GM19023 (cell line): ENCODE measurements around the gene LARP1B.
"Not testable (repeated sequence)": the region's sequence is repeated elsewhere in the genome, so short reads cannot be mapped to it uniquely, and the experiment has no call there.

Experiments used
- ATAC-seq: cut with Tn5 transposase; IDR thresholded peaks from one replicate; pipeline ENCODE4 v1.9.1; 2021; ENCODE audit warnings: mild to moderate bottlenecking, moderate library complexity; ENCODE audit not compliant: unreplicated experiment

LARP1B gene

DNA sequence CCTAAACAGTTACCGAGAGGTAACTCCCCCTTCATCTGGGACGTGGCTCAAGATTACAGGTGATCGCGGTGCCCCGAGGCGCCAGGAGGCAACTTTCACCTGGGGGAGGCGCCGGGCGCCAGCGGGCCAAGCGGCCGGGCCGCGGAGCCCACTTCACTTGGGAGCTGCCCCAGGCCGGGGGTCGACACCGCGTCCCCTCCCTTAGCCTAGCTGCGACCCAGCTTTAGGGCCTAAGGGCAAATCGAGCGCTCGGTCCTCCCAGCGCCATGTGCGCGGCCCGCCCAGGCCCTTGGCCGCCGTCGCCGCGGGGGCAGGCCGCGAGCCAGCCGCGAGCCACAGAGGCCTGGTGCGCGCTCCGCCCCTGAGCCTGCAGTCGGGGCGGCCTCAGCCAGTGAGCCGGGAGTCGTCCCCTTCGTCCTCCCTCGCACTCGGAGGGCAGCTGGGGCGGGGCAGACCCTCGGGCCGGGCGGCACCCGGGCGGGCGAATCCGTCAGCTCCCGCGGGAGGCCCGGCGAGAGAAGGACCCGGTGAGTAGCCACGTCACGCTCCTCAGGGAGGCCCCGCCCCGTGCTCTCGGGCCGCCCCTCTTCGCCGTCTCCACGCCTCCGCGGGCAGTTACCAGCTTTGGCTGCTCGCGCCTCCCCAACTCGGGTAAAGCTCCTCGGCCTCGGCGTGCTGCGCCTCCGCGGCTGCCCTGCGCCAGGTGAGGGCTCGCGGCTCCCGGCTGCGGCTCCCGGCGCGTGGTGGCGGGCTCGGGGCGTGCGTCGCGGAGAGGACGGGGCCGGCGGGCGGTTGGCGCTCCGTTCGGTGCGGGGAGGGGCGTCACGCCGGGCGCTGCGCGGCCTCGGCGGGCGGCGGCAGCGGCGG, at the start of gene LARP1B:
Gene LARP1B (plus strand): TSS at position 614 of the 867 bp plus-strand sequence. CDS start 13,640 bp downstream, outside the sequence.
- ATAC-seq = peak; percentile 89

DNA sequence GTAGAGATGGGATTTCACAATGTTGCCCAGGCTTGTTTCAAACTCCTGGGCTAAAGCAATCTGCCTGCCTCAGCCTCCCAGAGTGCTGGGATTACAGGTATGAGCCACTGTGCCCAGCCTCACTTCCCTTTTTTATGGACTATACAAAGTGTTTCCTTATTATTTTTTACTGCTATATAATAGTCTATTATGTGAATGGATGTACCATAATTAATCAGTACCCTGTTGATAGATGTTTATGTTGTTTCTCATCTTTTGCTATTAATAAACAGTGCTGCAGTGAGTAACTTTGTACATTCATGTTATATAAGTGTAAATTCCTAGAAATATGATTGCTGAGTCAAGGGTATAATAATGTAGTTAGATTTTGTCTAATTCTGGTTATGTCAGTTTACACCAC, 35.8 kb upstream of the LARP1B start:
- ATAC-seq = no peak

DNA sequence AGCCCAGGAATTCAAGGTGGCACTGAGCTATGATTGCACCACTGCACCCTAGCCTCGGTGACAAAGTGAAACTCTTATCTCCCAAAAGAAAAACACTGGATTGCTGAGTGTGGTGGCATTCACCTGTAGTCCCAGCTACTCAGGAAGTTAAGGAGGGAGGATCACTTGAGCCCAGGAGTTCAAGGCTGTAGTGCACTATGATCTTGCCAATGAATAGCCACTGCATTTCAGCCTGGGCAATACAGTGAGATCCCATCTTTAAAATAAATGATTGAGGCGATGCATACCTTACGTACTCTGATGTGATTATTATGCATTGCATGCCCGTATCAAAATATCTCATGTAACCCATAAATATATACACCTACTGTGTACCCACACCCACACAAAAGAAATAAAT, 31.2 kb upstream of the LARP1B start:
- no peak for ATAC-seq

DNA sequence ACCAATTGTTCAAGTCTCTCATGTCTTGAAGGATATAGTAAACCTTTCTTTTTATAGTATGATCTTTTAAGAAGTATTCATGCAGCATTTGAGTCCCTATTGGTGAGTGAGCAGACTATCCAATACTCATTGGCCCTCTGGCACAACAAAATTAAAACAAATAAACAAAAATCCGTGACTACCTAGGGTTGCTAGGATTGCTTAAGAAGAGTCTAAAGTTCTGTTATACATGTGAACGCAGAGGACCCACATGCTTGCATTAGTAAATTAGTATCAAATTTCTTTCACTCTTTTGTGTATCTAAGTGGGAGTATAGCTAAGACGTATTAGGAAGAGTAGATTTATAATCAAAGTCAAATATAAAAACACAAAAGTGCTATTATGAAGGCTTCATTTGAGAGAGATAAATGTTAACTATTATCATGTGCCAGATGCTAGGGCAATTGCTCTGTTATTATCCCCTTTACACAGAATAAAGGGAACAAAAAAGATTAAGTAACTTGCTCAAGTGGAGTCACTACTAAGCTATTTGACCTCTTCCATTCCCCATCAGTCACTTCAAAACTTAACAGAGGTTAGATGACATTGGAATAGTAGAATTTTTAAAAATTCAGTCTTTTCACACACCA, 29.2 kb upstream of the LARP1B start:
- ATAC-seq = no peak

DNA sequence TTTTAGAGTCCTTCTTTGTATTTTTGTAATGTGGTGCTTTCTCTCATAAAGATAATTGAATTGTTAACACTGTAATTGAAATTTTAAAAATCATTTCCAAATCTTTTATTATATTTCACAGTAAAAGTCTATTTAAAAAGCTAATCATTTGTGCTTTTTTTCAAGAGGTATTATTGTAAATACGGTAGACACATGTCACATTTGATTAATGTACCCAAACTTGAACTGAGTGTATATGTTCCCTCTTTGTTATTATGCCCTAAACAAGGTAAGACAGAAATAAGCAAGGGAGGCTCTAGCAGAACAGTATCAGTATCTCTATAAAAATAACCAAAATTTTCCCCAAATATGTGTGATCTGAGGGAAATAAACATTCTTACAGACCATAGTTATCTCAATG, 21.5 kb upstream of the LARP1B start:
- ATAC-seq = no peak

DNA sequence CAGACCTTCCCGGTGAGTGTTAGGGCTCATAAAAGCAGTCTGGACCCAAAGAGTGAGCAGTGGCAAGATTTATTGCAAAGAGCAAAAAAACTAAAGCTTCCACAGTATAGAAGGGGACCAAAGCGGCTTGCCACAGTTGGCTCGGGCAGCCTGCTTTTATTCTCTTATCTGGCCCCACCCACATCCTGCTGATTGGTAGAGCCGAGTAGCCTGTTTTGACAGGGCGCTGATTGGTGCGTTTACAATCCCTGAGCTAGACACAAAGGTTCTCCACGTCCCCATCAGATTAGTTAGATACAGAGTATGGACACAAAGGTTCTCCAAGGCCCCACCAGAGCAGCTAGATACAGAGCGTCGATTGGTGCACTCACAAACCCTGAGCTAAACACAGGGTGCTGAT, 14.1 kb upstream of the LARP1B start:
- not testable (repeated sequence) for ATAC-seq

DNA sequence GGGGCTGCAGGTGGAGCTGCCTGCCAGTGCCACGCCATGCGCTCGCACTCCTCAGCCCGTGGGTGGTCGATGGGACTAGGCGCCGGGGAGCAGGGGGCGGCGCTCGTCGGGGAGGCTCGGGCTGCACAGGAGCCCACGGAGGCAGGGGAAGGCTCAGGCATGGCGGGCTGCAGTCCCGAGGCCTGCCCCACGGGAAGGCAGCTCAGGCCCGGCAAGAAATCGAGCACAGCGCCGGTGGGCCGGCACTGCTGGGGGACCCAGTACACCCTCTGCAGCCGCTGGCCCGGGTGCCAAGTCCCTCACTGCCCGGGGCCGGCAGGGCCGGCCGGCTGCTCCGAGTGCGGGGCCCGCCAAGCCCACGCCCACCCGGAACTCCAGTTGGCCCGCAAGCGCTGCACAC, 13.6 kb upstream of the LARP1B start:
- ATAC-seq = not testable (repeated sequence)

DNA sequence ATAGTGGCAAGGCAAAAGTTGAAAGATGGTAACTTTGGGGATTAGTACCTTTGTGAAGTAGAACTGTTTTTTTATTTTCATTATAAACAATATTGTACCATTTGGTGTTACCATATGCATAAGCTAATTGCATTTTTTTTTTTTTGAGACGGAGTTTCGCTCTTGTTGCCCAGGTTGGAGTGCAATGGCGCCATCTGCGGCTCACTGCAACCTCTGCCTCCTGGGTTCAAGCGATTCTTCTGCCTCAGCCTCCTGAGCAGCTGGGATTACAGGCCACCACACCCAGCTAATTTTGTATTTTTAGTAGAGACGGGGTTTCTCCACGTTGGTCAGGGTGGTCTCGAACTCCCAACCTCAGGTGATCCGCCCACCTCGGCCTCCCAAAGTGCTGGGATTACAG, 9.9 kb upstream of the LARP1B start:
- ATAC-seq = not testable (repeated sequence)

DNA sequence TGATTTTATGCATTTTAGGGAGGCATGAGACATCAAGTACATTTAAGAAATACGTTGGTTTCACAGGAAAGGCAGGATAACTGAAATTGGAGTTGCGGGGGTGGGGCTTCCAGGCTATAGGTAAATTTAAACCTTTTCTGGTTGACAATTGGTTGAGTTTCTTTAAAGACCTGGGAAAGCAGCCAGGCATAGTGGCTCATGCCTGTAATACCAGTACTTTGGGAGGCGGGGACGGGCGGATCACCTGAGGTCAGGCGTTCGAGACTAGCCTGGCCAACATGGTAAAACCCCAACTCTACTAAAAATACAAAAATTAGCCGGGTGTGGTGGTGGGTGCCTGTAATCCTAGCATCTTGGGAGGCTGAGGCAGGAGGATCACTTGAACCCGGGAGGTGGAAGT, 6.2 kb upstream of the LARP1B start:
- not testable (repeated sequence) for ATAC-seq

DNA sequence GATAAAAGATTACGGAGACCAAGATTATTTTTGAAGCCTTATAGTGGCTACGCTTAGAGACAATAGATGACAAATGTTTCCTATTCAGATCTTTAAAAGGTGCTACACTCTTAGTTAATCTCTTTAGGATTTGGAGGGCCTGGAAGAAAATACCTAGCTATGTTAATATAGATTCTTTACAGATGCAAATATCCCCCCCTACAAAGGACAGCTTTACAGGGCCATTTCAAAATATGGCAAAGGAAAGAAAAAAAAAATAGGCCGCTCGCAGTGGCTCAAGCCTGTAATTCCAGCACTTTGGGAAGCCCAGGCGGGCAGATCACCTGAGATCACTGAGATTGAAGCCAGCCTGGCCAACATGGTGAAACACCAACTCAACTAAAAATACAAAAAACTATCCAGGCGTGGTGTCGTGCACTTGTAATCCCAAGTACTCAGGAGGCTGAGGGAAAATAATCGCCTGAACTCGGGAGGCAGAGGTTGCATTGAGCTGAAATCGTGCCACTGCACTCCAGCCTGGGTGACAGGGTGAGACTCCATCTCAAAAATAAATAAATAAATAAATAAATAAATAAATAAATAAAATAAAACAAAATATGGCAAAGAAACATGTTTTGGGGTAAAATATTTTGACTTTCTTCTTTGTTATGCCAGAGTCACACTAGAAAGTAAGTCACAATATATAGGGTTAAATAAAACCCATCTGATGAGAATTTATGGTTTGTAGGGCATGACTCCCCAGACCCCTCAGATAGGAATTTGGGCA, 5.5 kb upstream of the LARP1B start:
- not testable (repeated sequence) for ATAC-seq

DNA sequence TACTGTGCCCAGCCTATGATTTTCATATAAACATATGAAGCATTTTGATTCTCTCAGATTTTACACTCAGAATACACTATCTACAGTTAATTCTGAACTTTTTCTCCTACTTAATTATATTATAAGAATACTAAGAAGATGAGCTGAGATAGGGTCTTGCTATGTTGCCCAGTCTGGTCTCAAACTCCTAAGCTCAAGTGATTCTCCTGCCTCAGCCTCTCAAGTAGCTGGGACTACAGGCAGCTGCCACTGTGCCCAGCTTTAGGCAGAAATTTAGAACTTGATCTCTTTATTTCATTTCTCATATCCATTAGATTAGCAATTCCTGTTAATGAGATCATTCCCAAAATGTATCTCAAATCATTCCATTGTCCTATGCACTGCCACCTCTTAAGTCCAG, 4.7 kb upstream of the LARP1B start:
- no peak for ATAC-seq

DNA sequence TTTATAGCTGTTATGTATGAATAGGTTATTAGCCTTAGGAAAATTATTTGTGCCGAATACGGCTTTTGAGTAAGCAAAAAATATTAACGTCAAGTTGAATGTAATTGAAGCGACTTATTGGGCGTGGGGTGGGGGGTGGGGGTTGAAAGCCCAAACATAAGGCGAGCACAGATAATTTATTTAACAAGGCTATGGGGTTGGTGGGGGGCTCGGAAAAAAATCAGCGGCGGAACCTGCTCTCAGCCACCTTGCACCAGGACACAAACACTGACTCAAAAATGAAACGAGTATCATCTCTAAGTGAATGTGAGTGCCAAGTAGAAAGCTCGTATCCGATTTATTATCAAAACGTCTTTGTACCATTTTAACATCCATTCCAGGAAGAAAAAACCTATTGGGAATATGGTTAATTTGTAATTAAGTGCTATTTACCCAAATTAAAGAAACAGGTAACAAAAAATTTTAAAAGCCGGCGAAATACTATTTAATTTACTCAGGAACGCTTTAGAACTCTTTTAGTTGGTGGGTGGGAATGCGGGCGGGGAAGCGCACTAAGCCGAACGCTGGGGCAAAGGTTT, 902 bp upstream of the LARP1B start:
- ATAC-seq = no peak

DNA sequence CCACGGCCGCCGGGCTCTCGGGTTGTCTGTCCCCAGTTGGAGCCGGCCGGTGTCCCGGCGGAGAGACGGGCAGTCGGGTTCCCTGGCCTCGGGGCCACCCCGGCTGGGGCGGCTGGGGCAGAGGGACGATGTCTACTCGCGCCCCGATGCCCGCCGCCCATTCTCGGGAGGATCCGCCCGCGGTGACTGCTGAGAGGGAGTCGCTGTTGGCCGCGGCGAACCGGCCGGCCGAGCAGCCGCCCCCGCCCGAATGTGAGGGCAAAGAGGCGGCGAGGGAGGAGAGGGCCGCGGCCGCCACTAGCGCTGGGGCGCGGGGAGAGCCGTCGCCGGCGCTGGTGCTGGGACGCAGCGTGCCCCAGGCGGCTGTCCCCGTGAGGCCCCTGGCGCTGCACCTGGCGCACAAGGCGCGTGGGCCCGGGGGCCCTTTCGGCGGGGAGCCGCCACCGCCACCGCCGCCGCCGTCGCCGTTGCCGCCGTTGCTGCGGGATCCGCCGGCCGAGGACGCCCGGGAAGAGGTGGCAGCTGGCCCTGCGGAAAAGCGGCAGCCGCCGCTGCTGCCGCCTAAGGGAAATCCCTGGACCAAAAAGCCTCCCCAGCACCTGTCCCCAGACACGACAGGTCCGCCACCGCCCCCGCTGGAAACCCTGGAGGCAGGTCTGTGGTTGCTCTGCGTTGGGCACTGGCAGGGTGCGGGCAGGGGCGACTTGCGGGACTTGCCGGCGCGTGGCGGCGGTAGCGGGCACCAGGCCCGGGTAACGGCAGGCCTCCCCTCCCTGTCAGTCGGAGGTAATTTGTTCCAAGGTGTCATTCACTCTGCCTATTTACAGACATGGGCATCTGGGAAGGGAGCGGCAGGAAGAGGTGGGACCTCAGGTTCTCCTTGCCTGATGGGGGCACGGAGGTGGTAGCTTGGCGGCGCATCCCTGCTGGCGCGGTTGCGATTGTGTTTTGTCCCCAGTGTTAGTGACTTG, 739 bp downstream of the LARP1B start:
- peak; percentile 37 for ATAC-seq

DNA sequence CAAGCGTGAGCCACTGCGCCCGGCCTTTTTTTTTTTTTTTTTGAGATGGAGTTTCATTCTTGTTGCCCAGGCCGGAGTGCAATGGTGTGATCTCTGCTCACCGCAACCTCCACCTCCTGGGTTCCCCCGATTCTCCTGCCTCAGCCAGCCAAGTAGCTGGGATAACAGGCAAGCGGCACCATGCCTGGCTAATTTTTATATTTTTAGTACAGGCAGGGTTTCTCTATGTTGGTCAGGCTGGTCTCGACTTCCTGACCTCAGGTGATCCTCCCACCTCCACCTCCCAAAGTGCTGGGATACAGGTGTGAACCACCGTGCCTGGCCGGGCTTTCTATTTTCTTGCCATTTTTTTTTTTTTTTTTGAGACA, 5.3 kb downstream of the LARP1B start:
- not testable (repeated sequence) for ATAC-seq

DNA sequence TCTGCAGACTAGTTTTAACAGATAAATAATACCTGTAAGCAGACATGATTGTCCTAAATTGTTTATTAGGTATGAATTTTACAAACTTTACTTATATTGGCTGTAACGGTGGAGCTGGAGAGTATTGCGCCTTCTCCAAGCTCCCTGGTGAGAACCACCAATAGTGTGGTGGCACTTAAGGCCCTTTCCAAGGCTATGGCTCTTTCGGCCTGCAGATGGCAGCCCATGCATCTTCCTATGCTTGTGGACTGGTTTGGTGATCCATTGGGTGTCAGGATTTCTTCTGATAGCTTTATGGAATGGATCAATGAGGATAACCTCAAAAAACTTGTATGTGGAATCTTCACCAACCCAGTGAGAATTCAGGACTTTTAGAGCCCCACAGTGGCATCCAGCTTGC, 7.8 kb downstream of the LARP1B start:
- no peak for ATAC-seq

DNA sequence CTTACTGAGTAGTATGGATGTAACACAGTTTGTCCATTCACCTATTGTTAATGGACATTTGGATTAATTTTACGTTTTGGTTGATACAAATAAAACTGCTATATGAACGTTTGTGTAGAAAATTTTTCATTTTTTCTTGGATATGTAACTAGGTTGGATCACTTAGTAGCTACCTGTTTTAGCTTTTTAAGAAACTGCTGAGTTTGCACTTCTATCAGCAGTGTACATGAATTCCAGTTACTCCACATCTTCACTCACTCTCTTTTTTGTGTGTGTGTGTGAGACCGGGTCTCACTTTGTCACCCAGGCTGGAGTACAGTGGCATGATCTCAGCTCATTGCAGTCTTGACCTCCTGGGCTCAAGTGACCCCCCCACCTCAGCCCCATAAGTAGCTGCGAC, 15.4 kb downstream of the LARP1B start:
- ATAC-seq = no peak

DNA sequence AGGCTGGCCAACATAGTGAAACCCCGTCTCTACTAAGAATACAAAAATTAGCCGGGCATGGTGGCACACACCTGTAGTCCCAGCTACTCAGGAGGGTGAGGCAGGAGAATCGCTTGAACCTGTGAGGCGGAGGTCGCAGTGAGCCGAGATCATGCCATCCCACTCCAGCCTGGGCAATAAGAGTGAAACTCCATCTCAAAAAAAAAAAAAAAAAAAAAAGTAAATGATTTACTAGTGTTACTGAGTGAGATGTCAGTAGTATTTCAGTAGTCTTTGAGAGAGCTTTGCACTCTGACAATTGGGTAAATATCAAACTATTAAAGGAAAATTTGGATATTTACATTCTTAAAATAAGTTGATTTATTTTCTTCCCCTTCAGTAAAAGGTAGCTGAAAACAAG, 34.2 kb downstream of the LARP1B start:
- not testable (repeated sequence) for ATAC-seq

DNA sequence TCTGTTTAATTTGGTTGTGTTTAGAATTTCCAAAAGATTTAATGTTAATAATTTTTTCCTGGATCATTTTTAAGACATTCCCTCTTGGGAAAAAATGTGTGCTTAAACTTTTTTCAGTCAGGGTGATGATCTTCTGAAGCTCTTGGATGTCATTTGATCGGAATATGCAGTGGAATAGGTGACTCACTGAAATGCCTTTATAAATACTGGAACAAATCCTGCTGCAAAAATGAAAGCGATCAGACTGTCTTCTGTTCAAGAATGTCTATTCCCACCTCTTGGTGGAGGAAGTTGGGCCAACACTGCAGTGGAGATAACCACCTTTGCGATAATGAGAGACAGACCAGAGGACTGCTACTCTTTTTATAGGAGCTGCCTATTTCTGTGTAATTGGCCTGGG, 46.7 kb downstream of the LARP1B start:
- ATAC-seq = no peak

DNA sequence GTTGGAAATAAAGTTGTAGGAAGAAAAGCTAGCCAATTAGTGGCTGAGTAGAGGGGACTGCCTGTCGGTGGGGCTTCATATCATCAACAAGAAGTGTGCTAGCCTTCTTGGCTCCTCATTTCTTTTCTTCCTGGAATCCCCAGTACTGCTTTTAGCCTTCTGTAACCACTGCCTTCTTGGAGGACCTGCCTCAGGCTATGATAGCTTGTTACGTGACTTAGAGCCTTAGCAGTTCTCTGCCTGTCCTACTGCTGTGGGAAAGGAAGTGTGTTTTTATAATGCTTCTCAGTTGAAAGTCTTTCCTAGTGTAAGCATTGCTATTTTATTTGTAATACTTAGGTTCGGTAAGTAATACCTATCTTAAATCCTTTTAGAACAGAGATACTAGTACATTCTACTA, 61.9 kb downstream of the LARP1B start:
- no peak for ATAC-seq

DNA sequence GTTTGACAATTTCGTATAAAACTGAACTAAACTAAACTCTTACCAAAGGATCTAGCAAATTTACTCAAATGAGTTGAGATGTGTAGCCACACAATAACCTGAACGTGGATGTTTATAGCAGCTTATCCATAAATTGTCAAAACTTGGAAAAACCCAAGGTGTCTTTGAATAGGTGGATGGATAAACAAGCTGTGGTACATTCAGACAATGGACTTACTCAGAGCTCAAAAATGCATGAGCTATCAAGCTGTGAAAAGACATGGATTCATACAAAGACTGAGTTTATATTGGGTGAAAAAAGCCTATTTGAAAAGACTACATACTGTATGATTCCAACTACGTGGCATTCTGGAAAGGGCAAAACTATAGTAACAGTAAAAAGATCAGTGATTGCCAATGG, 69.5 kb downstream of the LARP1B start:
- ATAC-seq = no peak
